HEK293 (cell line): ENCODE data around the gene PYGO2.
A peak's percentile ranks its signal among the peaks of the same experiment; 100 is the strongest.

ENCODE experiments used
- CTCF ChIA-PET: fragments of 350-600 bp; formaldehyde crosslinking; extraction: SDS; loops from one replicate; lab custom pipeline; 2021; ENCODE audit warnings: antibody characterized with exemption; lab: Yijun Ruan, JAX
- POLR2A ChIA-PET: fragments of 300-600 bp; formaldehyde crosslinking; extraction: SDS; loops from one replicate; lab custom pipeline; 2020; ENCODE audit warnings: antibody characterized with exemption, inconsistent platforms; lab: Yijun Ruan, JAX
- H3K27ac ChIP-seq: fragments of 200-500 bp; sonication (Bioruptor generic); 2 replicates; pipeline ENCODE4 v1.5.1; 2014; ENCODE audit warnings: low read depth, low read length, control low read depth, inconsistent platforms; ENCODE audit errors: extremely low read depth
- H3K36me3 ChIP-seq, 2 experiments: fragments of 200-500 bp in 1 of 2; sonication (Bioruptor generic) in 1 of 2; 1 replicate in 1 of 2; 2 replicates in 1 of 2; pipeline ENCODE4 v1.5.1; 2014 to 2017; ENCODE audit warnings: inconsistent platforms in 2 of 2, low read length in 2 of 2; ENCODE audit not compliant: control insufficient read depth in 2 of 2, insufficient read depth in 1 of 2
- H3K4me1 ChIP-seq: fragments of 200-500 bp; sonication (Bioruptor generic); 2 replicates; pipeline ENCODE4 v1.5.1; 2014; ENCODE audit warnings: mild to moderate bottlenecking, low read length, inconsistent platforms; ENCODE audit not compliant: control insufficient read depth, insufficient read depth
- H3K4me3 ChIP-seq: 2 replicates; pipeline ENCODE4 v1.5.1; 2011; ENCODE audit warnings: low read depth, mild to moderate bottlenecking, control low read depth, low read length, moderate library complexity
- H3K9me3 ChIP-seq: fragments of 200-500 bp; sonication (Bioruptor generic); 2 replicates; pipeline ENCODE4 v1.5.1; 2014; ENCODE audit warnings: low read depth, low read length, inconsistent platforms; ENCODE audit not compliant: control insufficient read depth, insufficient read depth
- EGR2 ChIP-seq: fragments of 450-650 bp; formaldehyde crosslinking; IDR thresholded peaks from 2 replicates; pipeline ENCODE4 v1.5.1; 2016; ENCODE audit warnings: low read depth, missing biosample characterization, missing genetic modification characterization
- KLF7 ChIP-seq: fragments of 450-650 bp; formaldehyde crosslinking; IDR thresholded peaks from 2 replicates; pipeline ENCODE4 v1.5.1; 2016; ENCODE audit warnings: missing biosample characterization, missing genetic modification characterization, borderline replicate concordance
- MEIS1 ChIP-seq: sonication (generic); formaldehyde crosslinking; IDR thresholded peaks from 2 replicates; pipeline ENCODE4 v1.8.1; 2022; ENCODE audit warnings: missing genetic modification reagents, mild to moderate bottlenecking, borderline replicate concordance
- ZBTB1 ChIP-seq: fragments of 450-650 bp; formaldehyde crosslinking; IDR thresholded peaks from 2 replicates; pipeline ENCODE4 v1.5.1; 2016; ENCODE audit warnings: missing biosample characterization, missing genetic modification characterization
- ZFHX2 ChIP-seq: fragments of 450-650 bp; formaldehyde crosslinking; conservative IDR thresholded peaks from 2 replicates; pipeline ENCODE4 v1.5.1; 2016; ENCODE audit warnings: missing biosample characterization, missing genetic modification characterization
- ZNF248 ChIP-seq: fragments of 450-650 bp; formaldehyde crosslinking; IDR thresholded peaks from 2 replicates; pipeline ENCODE4 v1.5.1; 2017; ENCODE audit warnings: missing biosample characterization, missing genetic modification characterization
- ZNF266 ChIP-seq: fragments of 450-650 bp; formaldehyde crosslinking; IDR thresholded peaks from 2 replicates; pipeline ENCODE4 v1.5.1; 2016; ENCODE audit warnings: missing biosample characterization, missing genetic modification characterization, low read depth
- ZNF274 ChIP-seq, 2 experiments: fragments of 200-500 bp in 1 of 2; fragments of 450-650 bp in 1 of 2; sonication (Bioruptor generic) in 1 of 2; formaldehyde crosslinking in 1 of 2; IDR thresholded peaks; 2 replicates each; pipeline versions ENCODE4 v1.5.1 to v1.6.1; 2014 to 2016; ENCODE audit warnings: borderline replicate concordance in 1 of 2, inconsistent platforms in 1 of 2, low read length in 1 of 2, missing biosample characterization in 1 of 2, missing genetic modification characterization in 1 of 2
- ZNF324 ChIP-seq: fragments of 450-650 bp; formaldehyde crosslinking; IDR thresholded peaks from 2 replicates; pipeline ENCODE4 v1.5.1; 2016; ENCODE audit warnings: missing biosample characterization, missing genetic modification characterization
- ZNF600 ChIP-seq: fragments of 450-650 bp; formaldehyde crosslinking; IDR thresholded peaks from 2 replicates; pipeline ENCODE4 v1.5.1; 2016; ENCODE audit warnings: missing biosample characterization, missing genetic modification characterization
- ZNF626 ChIP-seq: fragments of 450-650 bp; sonication (Bioruptor Pico); formaldehyde crosslinking; IDR thresholded peaks from 2 replicates; pipeline ENCODE4 v1.5.1; 2018; ENCODE audit warnings: missing biosample characterization, missing genetic modification characterization, inconsistent platforms
- ZNF76 ChIP-seq: fragments of 450-650 bp; formaldehyde crosslinking; IDR thresholded peaks from 2 replicates; pipeline ENCODE4; 2016; ENCODE audit warnings: low read depth, missing biosample characterization, missing genetic modification characterization, borderline replicate concordance
- ZSCAN23 ChIP-seq: fragments of 450-650 bp; formaldehyde crosslinking; IDR thresholded peaks from 2 replicates; pipeline ENCODE4 v1.5.1; 2016; ENCODE audit warnings: missing biosample characterization, missing genetic modification characterization
- ZXDB ChIP-seq: fragments of 450-650 bp; formaldehyde crosslinking; IDR thresholded peaks from 2 replicates; pipeline ENCODE4 v1.5.1; 2016; ENCODE audit warnings: missing biosample characterization, missing genetic modification characterization
- TF ChIP-seq, protein P1 (sequence below): fragments of 450-650 bp; formaldehyde crosslinking; IDR thresholded peaks from 2 replicates; pipeline ENCODE4 v1.5.1; 2016; ENCODE audit warnings: missing biosample characterization, missing genetic modification characterization
- TF ChIP-seq, protein P2 (sequence below): fragments of 450-650 bp; formaldehyde crosslinking; IDR thresholded peaks from 2 replicates; pipeline ENCODE4 v1.5.1; 2017; ENCODE audit warnings: missing biosample characterization, missing genetic modification characterization

Gene PYGO2

DNA sequence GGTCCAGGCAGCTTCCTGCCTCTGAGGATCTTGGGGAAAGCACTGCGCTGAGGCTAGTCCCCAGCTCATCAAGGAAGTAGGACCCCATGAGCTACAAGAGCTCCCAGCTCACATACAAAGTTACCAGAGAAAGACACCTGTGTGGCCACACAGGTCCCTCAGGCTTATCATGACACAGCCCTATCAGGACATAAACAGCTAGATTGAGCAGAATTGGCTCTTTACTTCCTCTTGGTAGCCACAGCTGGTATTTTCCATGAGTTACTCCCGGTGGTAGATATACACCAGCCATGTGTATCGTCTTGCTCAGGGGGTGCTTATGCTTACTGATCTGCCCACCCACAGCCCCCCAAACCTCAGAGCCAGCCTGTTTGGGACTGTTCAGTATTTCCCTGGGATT, 33.0 kb upstream of the PYGO2 start:
- peaks cover under 1% of the 10 kb centered on the region; the same call in 1 of the 2 replicates for H3K4me1 ChIP-seq
- no peak overlapping the region for H3K27ac ChIP-seq
- CTCF ChIA-PET, result interaction anchor here (0.6 to 8.9 kb wide), 13 partner anchors 9 to 91 kb away, joined by 3 to 55 read pairs (median 4); partner anchors contain the start of genes FLAD1, PBXIP1, PYGO2 and SHC1

DNA sequence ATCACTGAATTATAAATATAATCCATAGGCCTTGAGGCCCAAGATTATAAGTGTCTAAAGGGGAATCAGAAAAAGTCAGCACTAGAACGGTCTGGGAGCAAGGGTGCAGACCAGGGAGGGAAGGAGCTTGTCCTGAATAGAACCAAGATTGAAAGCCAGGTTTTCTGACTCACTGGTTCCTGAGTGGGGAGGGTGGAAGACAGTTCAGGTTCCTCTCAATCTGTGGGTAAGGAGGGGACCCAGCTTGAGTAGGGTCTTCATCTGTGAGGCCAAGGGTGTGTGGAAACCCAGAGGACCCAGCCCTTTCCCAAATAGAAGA, 32.6 kb upstream of the PYGO2 start:
- no peak overlapping the region for H3K4me3 ChIP-seq
- H3K4me1 ChIP-seq, result no peaks in the 10 kb centered on the region
- POLR2A ChIA-PET, result interaction anchor here (0.8 to 3.3 kb wide), 11 partner anchors 11 to 338 kb away, joined by 3 to 28 read pairs (median 4); partner anchors contain the start of genes FLAD1, PBXIP1 and PYGO2
- TF ChIP-seq ZBTB1 (tag by site-specific recombination) (no peak), ZNF600 (peak; percentile 49; the same call in 1 of the 2 replicates), ZNF274 (IDR thresholded peaks at IDR 0.05; ENCODE audit: low read length) (no peak), ZNF274 (tag by site-specific recombination; IDR thresholded peaks at IDR 0.05; ENCODE audit: borderline replicate concordance) (no peak)
- H3K36me3 ChIP-seq, result peaks cover 0 to 23% of the 10 kb centered on the region in 2 experiments; a peak in 2 of 3 replicates
- CTCF ChIA-PET, result interaction anchor here (0.6 to 8.9 kb wide), 11 partner anchors 11 to 91 kb away, joined by 3 to 55 read pairs (median 4); partner anchors contain the start of genes FLAD1 and PYGO2
- H3K27ac ChIP-seq, result no peak overlapping the region
- H3K9me3 ChIP-seq, result no peaks in the 10 kb centered on the region

More for the DNA sequence above, 33.0 kb upstream of the PYGO2 start:
- TF ChIP-seq ZNF626, result no peak
- no peak for TF ChIP-seq KLF7
- no peak for TF ChIP-seq ZNF266 (tag by site-specific recombination)
- TF ChIP-seq ZNF600, result no peak
- TF ChIP-seq ZNF324 (tag by site-specific recombination), result no peak
- TF ChIP-seq ZNF76 (tag by site-specific recombination), result no peak
- TF ChIP-seq MEIS1 (CRISPR knock-in tag), result no peak
- TF ChIP-seq ZSCAN23 (tag by site-specific recombination), result no peak
- TF ChIP-seq ZXDB (tag by site-specific recombination), result no peak
- TF ChIP-seq ZNF248 (tag by site-specific recombination), result no peak
- TF ChIP-seq, all 188 proteins: peak for 0
- H3K9me3 ChIP-seq, result no peaks in the 10 kb centered on the region
- peaks cover 0 to 20% of the 10 kb centered on the region in 2 experiments; a peak in 2 of 3 replicates for H3K36me3 ChIP-seq
- POLR2A ChIA-PET, result interaction anchor here (0.6 to 3.3 kb wide), 11 partner anchors 9 to 50 kb away, joined by 3 to 28 read pairs (median 4); partner anchors contain the start of genes FLAD1, PBXIP1, PYGO2 and SHC1
- H3K4me3 ChIP-seq, result no peak overlapping the region

DNA sequence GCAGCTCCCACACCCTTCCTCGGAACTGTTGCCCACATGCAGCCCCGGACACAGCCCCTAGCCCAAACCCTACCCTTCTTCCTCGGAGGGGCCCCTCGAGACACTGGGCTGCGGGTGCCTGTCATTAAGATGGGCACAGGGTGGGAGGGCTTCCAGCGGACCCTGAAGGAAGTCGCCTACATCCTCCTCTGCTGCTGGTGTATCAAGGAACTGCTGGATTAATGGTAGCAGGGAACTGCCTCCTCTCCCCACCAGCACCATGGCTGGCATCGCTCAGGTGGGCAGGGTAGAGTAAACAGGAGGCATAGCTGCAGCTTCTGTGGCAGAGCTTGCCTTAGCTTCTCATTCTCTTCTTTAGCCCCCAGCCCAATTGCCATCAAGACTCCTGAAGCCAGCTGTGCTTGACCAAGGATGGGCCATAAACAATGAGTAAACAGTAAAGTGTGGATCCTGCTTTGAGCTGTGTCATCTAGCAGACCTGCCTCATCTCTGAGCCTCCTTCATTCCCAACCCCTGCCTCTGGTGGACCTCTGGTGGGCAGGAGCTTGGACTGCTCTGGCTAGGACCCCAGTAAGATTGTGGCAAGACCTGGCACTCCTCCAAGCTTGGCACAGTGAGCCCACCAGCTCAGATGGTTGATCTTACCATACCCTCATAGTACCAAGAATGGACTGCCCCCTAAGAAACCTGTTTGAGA, 32.1 kb upstream of the PYGO2 start, which contains the start of gene LENEP:
Gene LENEP, plus strand, starts transcription at position 15 of the 697 bp plus-strand sequence. Its CDS starts 22 bp downstream, at position 37.
- ChIA-PET CTCF (interaction anchor here (0.6 to 8.9 kb wide), 12 partner anchors 10 to 92 kb away, joined by 3 to 55 read pairs (median 4); partner anchors contain the start of genes FLAD1 and PYGO2), POLR2A (interaction anchor here (0.8 to 3.3 kb wide), 13 partner anchors 10 to 338 kb away, joined by 3 to 28 read pairs (median 4); partner anchors contain the start of genes CKS1B, FLAD1, PBXIP1 and PYGO2)
- Histone ChIP-seq H3K36me3 (peaks cover 0 to 28% of the 10 kb centered on the region in 2 experiments; a peak in 2 of 3 replicates), H3K27ac (no peak within 1 kb of the TSS), H3K4me3 (no peak within 1 kb of the TSS), H3K4me1 (no peaks in the 10 kb centered on the region), H3K9me3 (no peaks in the 10 kb centered on the region)
- TF ChIP-seq, protein P1, sequence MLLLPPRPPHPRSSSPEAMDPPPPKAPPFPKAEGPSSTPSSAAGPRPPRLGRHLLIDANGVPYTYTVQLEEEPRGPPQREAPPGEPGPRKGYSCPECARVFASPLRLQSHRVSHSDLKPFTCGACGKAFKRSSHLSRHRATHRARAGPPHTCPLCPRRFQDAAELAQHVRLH (tag by site-specific recombination), result no peak
- peak; percentile 43 for TF ChIP-seq ZFHX2 (tag by site-specific recombination)
- 0 out of 2 replicates have a peak, but pooled peaks have one; percentile 25 for TF ChIP-seq EGR2 (tag by site-specific recombination)
- TF ChIP-seq, protein P2, sequence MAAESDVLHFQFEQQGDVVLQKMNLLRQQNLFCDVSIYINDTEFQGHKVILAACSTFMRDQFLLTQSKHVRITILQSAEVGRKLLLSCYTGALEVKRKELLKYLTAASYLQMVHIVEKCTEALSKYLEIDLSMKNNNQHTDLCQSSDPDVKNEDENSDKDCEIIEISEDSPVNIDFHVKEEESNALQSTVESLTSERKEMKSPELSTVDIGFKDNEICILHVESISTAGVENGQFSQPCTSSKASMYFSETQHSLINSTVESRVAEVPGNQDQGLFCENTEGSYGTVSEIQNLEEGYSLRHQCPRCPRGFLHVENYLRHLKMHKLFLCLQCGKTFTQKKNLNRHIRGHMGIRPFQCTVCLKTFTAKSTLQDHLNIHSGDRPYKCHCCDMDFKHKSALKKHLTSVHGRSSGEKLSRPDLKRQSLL (tag by site-specific recombination), result no peak
